GOT3 (cell line): Measurements from ENCODE around the gene RNU6-9.
A peak's percentile ranks its signal among the peaks of the same experiment; 100 is the strongest.

Experiments used
- DNase-seq: peaks from one replicate; lab custom pipeline; 2025; ENCODE audit warnings: mixed read lengths; lab: John Stamatoyannopoulos, UW

Gene RNU6-9

GRCh38 chr19:918481-919198 lies 25.4 kb downstream of the RNU6-9 start:
- no peak for DNase-seq

DNA sequence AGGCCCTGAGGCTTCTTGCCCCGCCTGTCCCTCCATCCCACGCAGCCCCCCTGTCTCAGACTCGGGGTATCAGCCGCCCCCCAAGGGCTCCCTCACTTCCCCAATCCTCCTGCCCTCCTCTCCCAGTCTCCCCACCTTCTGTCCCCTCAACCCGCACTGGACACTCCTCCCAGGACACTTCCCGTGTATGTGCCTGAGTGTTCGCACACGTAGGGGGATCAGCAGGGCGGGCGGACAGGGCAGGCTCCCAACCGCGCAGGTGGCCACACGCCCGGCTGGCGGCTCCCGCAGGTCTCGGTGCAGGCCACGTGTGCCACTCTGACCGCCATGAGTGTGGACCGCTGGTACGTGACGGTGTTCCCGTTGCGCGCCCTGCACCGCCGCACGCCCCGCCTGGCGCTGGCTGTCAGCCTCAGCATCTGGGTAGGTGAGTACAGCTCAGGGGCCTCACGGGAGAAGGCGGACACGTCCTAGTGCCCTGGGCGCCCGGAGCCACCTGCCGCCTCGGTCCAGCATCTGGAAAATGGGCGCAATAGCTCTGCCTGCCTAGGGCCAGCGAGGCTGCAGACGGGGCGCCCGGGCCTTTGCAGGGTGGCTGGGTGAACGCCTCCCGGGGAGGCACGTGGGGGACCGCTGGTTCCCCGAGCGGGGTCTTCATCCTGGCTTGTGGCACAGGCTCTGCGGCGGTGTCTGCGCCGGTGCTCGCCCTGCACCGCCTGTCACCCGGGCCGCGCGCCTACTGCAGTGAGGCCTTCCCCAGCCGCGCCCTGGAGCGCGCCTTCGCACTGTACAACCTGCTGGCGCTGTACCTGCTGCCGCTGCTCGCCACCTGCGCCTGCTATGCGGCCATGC lies 26.1 kb downstream of the RNU6-9 start:
- DNase-seq = no peak

DNA sequence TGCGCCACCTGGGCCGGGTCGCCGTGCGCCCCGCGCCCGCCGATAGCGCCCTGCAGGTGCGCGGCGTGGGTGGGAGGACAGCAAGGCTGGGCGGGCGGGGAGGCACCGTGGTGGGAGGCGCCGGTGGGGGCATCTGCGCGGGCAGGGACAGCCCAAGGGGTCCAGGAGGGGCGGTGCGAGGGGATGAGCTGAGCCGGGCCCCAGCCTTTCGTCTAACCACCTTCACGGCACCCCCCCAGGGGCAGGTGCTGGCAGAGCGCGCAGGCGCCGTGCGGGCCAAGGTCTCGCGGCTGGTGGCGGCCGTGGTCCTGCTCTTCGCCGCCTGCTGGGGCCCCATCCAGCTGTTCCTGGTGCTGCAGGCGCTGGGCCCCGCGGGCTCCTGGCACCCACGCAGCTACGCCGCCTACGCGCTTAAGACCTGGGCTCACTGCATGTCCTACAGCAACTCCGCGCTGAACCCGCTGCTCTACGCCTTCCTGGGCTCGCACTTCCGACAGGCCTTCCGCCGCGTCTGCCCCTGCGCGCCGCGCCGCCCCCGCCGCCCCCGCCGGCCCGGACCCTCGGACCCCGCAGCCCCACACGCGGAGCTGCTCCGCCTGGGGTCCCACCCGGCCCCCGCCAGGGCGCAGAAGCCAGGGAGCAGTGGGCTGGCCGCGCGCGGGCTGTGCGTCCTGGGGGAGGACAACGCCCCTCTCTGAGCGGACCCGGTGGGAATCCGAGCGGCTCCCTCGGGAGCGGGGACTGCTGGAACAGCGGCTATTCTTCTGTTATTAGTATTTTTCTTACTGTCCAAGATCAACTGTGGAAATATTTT lies 27.0 kb downstream of the RNU6-9 start:
- no peak for DNase-seq

GRCh38 chr19:924553-925086 lies 31.3 kb downstream of the RNU6-9 start:
- DNase-seq = no peak

GRCh38 chr19:925087-925525 lies 31.8 kb downstream of the RNU6-9 start:
- no peak for DNase-seq

- peak; percentile 63 for DNase-seq
Observed at GRCh38 chr19:925526-926322, 32.4 kb downstream of the RNU6-9 start, which contains the start of gene ARID3A. Gene ARID3A, plus strand, starts transcription at chr19:926035. Its CDS starts 3,494 bp downstream, at chr19:929529.

GRCh38 chr19:926323-926588 lies 33.0 kb downstream of the RNU6-9 start:
- no peak for DNase-seq

DNA sequence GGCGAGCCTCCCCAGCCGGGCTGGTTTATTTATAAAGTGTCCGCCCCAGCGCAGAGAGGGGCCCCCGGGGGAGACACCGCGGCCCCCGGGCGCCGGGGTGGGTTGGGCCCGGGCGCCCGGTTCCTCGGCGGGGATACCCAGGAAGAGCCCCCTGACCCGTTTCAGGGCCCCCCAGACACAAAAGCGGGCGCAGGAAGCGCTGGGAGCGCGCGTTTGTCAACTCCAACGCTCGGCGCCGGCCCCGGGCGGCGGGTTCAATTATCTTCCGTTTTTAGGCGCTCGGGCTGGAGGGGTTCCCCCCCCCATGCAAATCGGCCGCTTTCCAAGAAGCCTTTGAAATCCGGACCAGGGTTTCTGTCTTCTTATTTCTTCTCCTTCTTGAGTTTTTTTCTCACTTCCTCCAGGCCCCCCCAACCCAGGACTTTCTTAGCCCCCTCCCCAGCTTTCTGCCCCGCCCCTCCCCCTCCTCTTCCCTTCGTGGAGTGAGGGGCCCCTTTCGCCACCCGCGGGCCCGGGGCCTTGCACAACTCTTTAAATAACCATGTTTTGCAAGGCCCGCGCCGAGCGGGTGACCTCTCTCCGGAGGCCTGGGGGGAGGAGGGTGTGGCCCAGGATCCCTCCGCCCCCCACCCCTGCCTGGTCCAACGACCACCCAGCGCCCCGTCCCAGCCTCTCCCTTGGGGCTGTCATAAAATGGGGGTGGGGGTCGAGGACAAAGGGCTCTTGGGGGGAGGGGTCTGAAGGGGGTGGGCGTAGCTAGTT lies 33.5 kb downstream of the RNU6-9 start:
- no peak for DNase-seq

DNA sequence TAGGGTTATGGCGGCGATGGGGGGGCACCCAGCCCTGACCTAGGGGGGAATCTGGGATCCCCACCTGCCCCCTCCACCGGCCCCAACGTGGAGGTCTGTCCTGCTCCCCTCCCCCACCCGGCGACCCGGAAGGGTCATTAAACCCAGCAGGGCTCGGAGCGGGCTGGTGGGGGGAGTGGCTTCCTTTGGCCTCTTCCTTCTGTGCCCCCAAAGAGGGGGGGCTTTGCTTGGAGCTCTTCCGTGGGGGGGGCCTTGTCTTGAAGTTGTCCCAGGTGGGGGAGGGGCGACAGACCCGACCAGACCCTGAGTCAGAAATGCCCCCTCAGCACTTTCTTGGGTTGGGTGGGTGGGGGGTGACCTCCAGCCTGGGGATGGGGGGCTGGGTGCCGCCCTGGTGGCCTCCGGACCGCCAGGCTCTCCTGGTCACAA lies 34.1 kb downstream of the RNU6-9 start:
- no peak for DNase-seq

DNA sequence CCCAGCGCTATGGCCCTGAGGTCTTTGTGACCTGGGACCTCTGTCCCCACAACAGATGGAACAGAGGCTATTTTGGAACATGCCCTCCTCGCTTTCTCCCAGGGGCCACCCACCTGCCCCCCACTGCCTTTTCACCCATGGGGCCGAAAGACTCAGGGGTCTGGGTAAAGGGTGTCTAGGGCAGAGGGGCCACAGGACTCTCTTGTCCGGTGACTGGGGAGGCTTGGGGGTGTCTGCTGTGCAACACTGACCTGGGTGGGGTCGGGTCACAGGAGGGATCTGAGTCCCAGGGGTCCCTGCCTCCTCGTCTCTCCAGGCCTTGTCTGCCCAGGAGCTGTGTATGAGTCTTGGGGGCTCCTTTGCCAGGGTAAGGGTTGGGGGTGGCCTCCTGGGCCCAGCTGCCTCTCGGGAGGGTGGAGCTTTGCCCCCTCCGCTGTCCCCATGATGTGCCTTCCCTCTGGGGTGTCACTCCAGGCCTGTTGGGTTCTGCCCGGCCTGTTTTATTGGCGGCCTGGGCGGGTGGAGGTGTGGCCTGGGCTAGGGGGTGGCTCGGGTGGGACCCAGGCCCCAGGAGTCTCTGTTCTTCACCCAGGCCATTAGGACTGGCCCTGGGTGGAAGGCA lies 34.6 kb downstream of the RNU6-9 start:
- DNase-seq = no peak

GRCh38 chr19:928471-929202 lies 35.4 kb downstream of the RNU6-9 start:
- no peak for DNase-seq

- no peak for DNase-seq
Observed at GRCh38 chr19:929203-929890, 36.1 kb downstream of the RNU6-9 start.

DNA sequence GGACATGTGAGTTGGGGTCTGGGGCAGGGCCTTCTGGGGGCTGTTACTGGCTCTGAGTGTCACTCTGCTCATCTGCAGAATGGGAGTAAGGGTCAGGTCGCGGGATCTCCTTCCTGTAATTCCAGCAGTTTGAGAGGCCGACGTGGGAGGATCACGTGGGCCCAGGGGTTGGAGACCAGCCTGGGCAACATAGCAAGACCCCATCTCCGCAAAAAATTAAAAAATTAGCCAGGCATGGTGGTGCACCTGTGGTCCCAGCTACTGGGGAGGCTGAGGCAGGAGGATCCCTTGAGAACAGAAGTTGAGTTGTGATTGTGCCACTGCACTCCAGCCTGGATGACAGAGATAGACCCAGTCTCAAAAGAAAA lies 36.6 kb downstream of the RNU6-9 start:
- DNase-seq = no peak

GRCh38 chr19:931860-932647 lies 38.8 kb downstream of the RNU6-9 start:
- no peak for DNase-seq

DNA sequence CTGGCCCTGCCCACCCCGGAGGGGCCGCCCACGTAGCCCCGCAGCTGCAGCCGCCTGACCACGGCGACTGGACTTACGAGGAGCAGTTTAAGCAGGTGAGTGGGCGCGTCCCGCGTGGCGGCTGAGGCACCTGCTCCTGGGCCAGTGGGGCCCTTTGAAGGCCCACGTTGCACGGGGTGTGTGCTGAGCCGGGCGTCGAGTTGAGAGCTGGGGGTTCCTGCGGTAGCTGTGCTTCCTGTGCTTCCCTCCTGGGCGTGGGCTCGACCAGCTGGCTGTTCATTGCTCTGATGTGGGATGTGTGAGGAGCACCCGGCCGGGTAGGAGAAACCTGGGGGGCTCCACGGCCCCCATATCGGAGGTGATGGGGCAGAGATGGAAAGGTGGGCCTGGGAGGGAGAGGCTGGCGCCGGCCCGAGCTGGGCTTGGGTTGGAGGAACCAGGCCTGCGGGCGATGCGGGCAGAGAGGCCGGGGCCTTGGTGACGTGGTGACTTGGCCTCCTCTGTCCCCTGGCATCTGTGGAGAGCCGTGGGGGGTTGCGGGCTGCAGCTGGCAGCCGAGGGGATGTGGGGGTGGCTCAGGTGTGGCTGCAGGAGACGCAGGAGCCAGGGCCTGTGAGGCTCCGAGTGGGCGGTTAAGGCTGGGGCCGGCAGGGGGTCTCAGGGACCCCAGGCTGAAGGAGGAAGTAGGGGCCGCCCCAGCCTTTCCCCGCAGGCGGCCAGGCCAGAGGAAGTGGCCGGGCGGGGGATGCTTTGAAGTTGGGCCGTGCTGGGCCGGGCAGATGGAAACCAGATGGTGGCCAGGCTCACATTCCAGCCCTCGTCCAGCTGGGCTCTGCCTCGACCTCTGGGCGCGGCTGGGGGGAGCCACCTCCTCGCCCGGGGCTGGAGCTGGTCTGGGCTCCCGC lies 39.6 kb downstream of the RNU6-9 start:
- no peak for DNase-seq

DNA sequence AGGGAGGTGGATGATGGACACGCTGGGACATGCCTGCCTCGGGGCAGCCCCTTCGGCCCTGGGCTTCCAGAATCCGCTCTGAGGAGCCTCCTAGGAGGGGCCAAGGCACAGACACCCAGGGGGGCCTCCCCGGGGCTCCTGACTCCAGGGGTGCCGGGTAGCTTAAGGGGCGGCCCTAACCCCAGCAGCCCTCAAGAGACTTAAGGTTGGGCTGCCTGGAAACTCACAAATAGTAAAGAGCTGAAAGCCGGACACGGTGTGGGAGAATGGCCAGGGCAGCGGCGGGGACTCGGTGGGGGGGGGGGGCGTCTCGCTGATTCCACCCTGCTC lies 40.2 kb downstream of the RNU6-9 start:
- no peak for DNase-seq

- no peak for DNase-seq
Observed at GRCh38 chr19:934197-934840, 41.0 kb downstream of the RNU6-9 start.
